ENCODE results near the gene TGIF1.

DNA sequence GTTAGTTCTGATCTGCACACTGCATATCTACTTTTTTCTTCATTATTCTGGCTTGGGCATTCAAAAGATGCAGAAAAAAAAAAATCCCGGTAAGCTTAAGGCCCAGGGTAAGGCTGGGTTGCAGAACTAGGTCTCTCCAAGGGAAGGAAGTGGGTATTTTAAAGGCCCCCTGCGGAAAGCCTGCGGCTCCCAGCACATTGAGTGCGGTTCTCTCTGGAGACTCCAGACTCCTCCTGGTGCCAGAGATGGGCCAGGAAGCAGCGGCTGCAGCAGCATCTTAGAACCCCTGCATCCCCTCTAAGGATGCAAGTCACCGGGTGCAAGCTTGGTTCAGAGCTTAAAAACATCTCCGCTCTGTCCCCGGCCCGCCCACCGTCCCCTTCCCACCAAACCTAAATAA is 49.5 kb downstream of the TGIF1 start:
- TF ChIP-seq, protein P1, sequence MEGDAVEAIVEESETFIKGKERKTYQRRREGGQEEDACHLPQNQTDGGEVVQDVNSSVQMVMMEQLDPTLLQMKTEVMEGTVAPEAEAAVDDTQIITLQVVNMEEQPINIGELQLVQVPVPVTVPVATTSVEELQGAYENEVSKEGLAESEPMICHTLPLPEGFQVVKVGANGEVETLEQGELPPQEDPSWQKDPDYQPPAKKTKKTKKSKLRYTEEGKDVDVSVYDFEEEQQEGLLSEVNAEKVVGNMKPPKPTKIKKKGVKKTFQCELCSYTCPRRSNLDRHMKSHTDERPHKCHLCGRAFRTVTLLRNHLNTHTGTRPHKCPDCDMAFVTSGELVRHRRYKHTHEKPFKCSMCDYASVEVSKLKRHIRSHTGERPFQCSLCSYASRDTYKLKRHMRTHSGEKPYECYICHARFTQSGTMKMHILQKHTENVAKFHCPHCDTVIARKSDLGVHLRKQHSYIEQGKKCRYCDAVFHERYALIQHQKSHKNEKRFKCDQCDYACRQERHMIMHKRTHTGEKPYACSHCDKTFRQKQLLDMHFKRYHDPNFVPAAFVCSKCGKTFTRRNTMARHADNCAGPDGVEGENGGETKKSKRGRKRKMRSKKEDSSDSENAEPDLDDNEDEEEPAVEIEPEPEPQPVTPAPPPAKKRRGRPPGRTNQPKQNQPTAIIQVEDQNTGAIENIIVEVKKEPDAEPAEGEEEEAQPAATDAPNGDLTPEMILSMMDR (IDR thresholded peaks at IDR 0.05): no peak
- no peak for TF ChIP-seq EZH2 (IDR thresholded peaks at IDR 0.05)
